HepG2 (cell line): ENCODE measurements around the gene BTN1A1. TPM values are rescaled to one million over a fixed set of nuclear protein-coding genes. Genes with fewer than 3 reads are reported as not detected.

Source experiments
- DDIT3 ChIP-seq: sonication (generic); formaldehyde crosslinking; IDR thresholded peaks from 2 replicates; pipeline ENCODE4 v1.4.0; 2020; ENCODE audit warnings: mild to moderate bottlenecking, missing genetic modification reagents
- HDAC1 ChIP-seq: sonication (generic); formaldehyde crosslinking; IDR thresholded peaks from 2 replicates; pipeline ENCODE4 v1.5.1; 2020; ENCODE audit warnings: mild to moderate bottlenecking, missing genetic modification reagents
- KAT2B ChIP-seq: fragments of 150-350 bp; IDR thresholded peaks from 2 replicates; pipeline ENCODE4 v1.6.1; 2014; ENCODE audit warnings: low read depth, low read length, borderline replicate concordance
- KDM5B ChIP-seq: sonication (generic); formaldehyde crosslinking; IDR thresholded peaks from 2 replicates; pipeline ENCODE4 v1.4.0; 2020; ENCODE audit warnings: missing genetic modification reagents, mild to moderate bottlenecking, borderline replicate concordance
- MIXL1 ChIP-seq: IDR thresholded peaks from 2 replicates; pipeline ENCODE4 v1.6.1; 2016
- MYNN ChIP-seq: sonication (generic); formaldehyde crosslinking; IDR thresholded peaks from 2 replicates; pipeline ENCODE4 v1.4.0; 2020; ENCODE audit warnings: mild to moderate bottlenecking, low read depth, missing genetic modification reagents
- YEATS2 ChIP-seq: sonication (generic); formaldehyde crosslinking; IDR thresholded peaks from 2 replicates; pipeline ENCODE4 v1.4.0; 2020; ENCODE audit warnings: missing genetic modification reagents, borderline replicate concordance
- ZBTB39 ChIP-seq: sonication (generic); formaldehyde crosslinking; IDR thresholded peaks from 2 replicates; pipeline ENCODE4 v1.5.0; 2020; ENCODE audit warnings: missing genetic modification reagents
- ZFP82 ChIP-seq: sonication (generic); formaldehyde crosslinking; IDR thresholded peaks from 2 replicates; pipeline ENCODE4 v1.5.1; 2020; ENCODE audit warnings: mild to moderate bottlenecking, missing genetic modification reagents, borderline replicate concordance
- ZKSCAN5 ChIP-seq: sonication (generic); formaldehyde crosslinking; IDR thresholded peaks from 2 replicates; pipeline ENCODE4 v1.5.1; 2020; ENCODE audit warnings: mild to moderate bottlenecking, missing genetic modification reagents
- ZNF12 ChIP-seq: sonication (generic); formaldehyde crosslinking; IDR thresholded peaks from 2 replicates; pipeline ENCODE4 v1.5.0; 2020; ENCODE audit warnings: missing genetic modification reagents
- ZNF331 ChIP-seq: sonication (generic); formaldehyde crosslinking; IDR thresholded peaks from 2 replicates; pipeline ENCODE4 v1.4.0; 2020; ENCODE audit warnings: missing genetic modification reagents
- ZNF737 ChIP-seq: sonication (generic); formaldehyde crosslinking; IDR thresholded peaks from 2 replicates; pipeline ENCODE4 v1.5.0; 2020; ENCODE audit warnings: missing genetic modification reagents, mild to moderate bottlenecking, borderline replicate concordance
- polyA plus RNA-seq, 8 experiments: library from polyadenylated mRNA; depleted of rRNA in 3 of 8; stranded (reverse) in 7 of 8; unstranded in 1 of 8; fragments of >200 nt; fragmentation: Illumina TruSeq in 4 of 8; extraction: Trizol in 4 of 8; gene quantifications; 2 replicates each; pipeline versions ENCODE4 v1.2.1 to v1.2.3, GENCODE V29; 2011 to 2016; ENCODE audit warnings: low read depth in 4 of 8, missing spikeins in 1 of 8, mixed read lengths in 1 of 8; ENCODE audit not compliant: insufficient read depth in 1 of 8
- total RNA-seq, 5 experiments: library from RNA; depleted of rRNA; stranded (reverse); fragments of >200 nt; fragmentation: Illumina TruSeq; extraction: Trizol; gene quantifications; 2 replicates each; pipeline ENCODE4 v1.2.3, GENCODE V29; 2016; ENCODE audit warnings: low read depth in 1 of 5
- TF ChIP-seq, protein P1 (sequence below): sonication (generic); formaldehyde crosslinking; IDR thresholded peaks from 2 replicates; pipeline ENCODE4 v1.5.1; 2020; ENCODE audit warnings: missing genetic modification reagents, mild to moderate bottlenecking, borderline replicate concordance
- TF ChIP-seq, protein P2 (sequence below): sonication (generic); formaldehyde crosslinking; IDR thresholded peaks from 2 replicates; pipeline ENCODE4 v1.8.0; 2022; ENCODE audit warnings: low read depth, missing genetic modification reagents
- TF ChIP-seq, protein P3 (sequence below): sonication (generic); formaldehyde crosslinking; IDR thresholded peaks from 2 replicates; pipeline ENCODE4 v1.5.1; 2020; ENCODE audit warnings: missing genetic modification reagents, mild to moderate bottlenecking, borderline replicate concordance
- TF ChIP-seq, protein P4 (sequence below): sonication (generic); formaldehyde crosslinking; IDR thresholded peaks from 2 replicates; pipeline ENCODE4 v1.8.1; 2022; ENCODE audit warnings: mild to moderate bottlenecking, missing genetic modification reagents

The BTN1A1 gene
- total and polyA plus RNA-seq, 2 of the 13 experiments (the other 11 are each of a cell fraction or from before 2014, with no cell fraction given), result 0.04 TPM; not detected in 1

DNA sequence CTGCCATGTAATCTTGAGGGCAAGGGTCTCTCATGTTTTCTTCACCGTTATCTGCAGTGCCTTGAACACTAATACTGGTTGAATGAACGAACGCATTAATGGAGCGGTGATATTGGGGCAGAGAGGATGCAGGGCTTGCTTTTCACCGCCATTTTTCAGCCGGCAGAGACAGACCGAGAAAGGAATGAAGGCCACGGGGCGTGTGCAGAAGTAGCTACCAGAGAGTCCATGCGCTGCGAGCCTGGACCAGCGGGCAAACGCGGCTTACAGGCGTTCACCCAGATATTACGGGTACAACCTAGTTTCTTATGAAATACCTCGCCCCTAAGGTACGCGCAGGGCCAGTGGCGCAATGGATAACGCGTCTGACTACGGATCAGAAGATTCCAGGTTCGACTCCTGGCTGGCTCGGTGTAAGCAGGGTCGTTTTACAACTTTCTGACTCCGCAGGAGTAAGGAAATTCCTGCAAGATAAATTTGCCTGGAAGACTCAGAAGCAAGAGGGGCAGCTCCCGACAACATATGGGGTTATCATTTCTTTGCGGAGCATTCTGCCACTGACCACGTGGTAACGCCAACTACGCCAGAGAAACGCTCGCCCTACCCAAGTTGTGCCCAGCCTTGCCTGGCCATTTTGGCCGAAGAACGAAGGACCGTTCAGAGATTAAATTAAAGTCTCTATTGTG lies 37.2 kb downstream of the BTN1A1 start (continued):
- TF ChIP-seq, protein P1, sequence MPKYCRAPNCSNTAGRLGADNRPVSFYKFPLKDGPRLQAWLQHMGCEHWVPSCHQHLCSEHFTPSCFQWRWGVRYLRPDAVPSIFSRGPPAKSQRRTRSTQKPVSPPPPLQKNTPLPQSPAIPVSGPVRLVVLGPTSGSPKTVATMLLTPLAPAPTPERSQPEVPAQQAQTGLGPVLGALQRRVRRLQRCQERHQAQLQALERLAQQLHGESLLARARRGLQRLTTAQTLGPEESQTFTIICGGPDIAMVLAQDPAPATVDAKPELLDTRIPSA (CRISPR knock-in tag), result 0 out of 2 replicates have a peak, but pooled peaks have one; percentile 39
- TF ChIP-seq MIXL1 (CRISPR knock-in tag), result peak; percentile 89
- peak; percentile 93 for TF ChIP-seq HDAC1
- TF ChIP-seq, protein P2, sequence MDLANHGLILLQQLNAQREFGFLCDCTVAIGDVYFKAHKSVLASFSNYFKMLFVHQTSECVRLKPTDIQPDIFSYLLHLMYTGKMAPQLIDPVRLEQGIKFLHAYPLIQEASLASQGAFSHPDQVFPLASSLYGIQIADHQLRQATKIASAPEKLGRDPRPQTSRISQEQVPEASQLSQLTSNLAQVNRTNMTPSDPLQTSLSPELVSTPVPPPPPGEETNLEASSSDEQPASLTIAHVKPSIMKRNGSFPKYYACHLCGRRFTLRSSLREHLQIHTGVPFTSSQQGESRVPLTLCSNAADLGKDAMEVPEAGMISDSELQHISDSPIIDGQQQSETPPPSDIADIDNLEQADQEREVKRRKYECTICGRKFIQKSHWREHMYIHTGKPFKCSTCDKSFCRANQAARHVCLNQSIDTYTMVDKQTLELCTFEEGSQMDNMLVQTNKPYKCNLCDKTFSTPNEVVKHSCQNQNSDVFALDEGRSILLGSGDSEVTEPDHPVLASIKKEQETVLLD (CRISPR knock-in tag), result peak; percentile 66
- TF ChIP-seq ZNF331 (CRISPR knock-in tag), result peak; percentile 98
- no peak; the same call in 1 of the 2 replicates for TF ChIP-seq MYNN (CRISPR knock-in tag)
- no peak for TF ChIP-seq DDIT3 (CRISPR knock-in tag)
- TF ChIP-seq ZKSCAN5 (CRISPR knock-in tag), result no peak
- TF ChIP-seq YEATS2 (CRISPR knock-in tag), result peak; percentile 70; the same call in 1 of the 2 replicates
- peak; percentile 67; the same call in 1 of the 2 replicates for TF ChIP-seq ZNF737 (CRISPR knock-in tag)
- peak; percentile 71 for TF ChIP-seq ZNF12 (CRISPR knock-in tag)
- no peak; the same call in 1 of the 2 replicates for TF ChIP-seq ZFP82 (CRISPR knock-in tag)
- TF ChIP-seq, protein P3, sequence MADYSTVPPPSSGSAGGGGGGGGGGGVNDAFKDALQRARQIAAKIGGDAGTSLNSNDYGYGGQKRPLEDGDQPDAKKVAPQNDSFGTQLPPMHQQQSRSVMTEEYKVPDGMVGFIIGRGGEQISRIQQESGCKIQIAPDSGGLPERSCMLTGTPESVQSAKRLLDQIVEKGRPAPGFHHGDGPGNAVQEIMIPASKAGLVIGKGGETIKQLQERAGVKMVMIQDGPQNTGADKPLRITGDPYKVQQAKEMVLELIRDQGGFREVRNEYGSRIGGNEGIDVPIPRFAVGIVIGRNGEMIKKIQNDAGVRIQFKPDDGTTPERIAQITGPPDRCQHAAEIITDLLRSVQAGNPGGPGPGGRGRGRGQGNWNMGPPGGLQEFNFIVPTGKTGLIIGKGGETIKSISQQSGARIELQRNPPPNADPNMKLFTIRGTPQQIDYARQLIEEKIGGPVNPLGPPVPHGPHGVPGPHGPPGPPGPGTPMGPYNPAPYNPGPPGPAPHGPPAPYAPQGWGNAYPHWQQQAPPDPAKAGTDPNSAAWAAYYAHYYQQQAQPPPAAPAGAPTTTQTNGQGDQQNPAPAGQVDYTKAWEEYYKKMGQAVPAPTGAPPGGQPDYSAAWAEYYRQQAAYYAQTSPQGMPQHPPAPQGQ (CRISPR knock-in tag), result 0 out of 2 replicates have a peak, but pooled peaks have one; percentile 67
- TF ChIP-seq, protein P4, sequence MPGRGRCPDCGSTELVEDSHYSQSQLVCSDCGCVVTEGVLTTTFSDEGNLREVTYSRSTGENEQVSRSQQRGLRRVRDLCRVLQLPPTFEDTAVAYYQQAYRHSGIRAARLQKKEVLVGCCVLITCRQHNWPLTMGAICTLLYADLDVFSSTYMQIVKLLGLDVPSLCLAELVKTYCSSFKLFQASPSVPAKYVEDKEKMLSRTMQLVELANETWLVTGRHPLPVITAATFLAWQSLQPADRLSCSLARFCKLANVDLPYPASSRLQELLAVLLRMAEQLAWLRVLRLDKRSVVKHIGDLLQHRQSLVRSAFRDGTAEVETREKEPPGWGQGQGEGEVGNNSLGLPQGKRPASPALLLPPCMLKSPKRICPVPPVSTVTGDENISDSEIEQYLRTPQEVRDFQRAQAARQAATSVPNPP (CRISPR knock-in tag), result peak; percentile 84
- TF ChIP-seq ZBTB39 (CRISPR knock-in tag), result peak; percentile 82; the same call in 1 of the 2 replicates
- peak; percentile 65; the same call in 1 of the 2 replicates for TF ChIP-seq KDM5B (CRISPR knock-in tag)
- TF ChIP-seq KAT2B, result no peak
